Right renal pelvis (tissue), 4 donors: ENCODE results near the gene NT5DC2. TPM values are rescaled to one million over a fixed set of nuclear protein-coding genes. Genes with fewer than 3 reads are reported as not detected.
A peak's percentile ranks its signal among the peaks of the same experiment; 100 is the strongest.
"Not testable (repeated sequence)": the region's sequence is repeated elsewhere in the genome, so short reads cannot be mapped to it uniquely, and the experiment has no call there.

Experiments
- DNase-seq, 4 donors: peaks; one replicate each; pipeline ENCODE4 v3.0.0-alpha.2; 2013; ENCODE audit warnings: low read depth in 4 of 4, low spot score in 3 of 4, missing footprints in 1 of 4
- polyA plus RNA-seq, 4 donors: library from polyadenylated mRNA; unstranded; fragments of 120-200 nt; gene quantifications; one replicate each; pipeline ENCODE4 v1.2.1, GENCODE V29; 2013; ENCODE audit not compliant: insufficient read length in 4 of 4

NT5DC2 gene
- polyA plus RNA-seq, 4 donors: 130 to 160 (median 147) TPM

GRCh38 chr3:52537726-52538421 is 4.2 kb upstream of the NT5DC2 start:
- DNase-seq: no peak

- no peak for DNase-seq
Measured at GRCh38 chr3:52537165-52537620, 3.5 kb upstream of the NT5DC2 start.

- peak; percentile 93 to 96 (median 95) for DNase-seq
Measured at GRCh38 chr3:52536369-52537164, 2.9 kb upstream of the NT5DC2 start, which contains the start of gene UQCC5. UQCC5 (plus strand) TSS chr3:52536605; CDS start chr3:52536756, 151 bp downstream.

- DNase-seq: no peak
Measured at GRCh38 chr3:52536112-52536368, 2.4 kb upstream of the NT5DC2 start.

- DNase-seq: no peak
Measured at GRCh38 chr3:52535411-52536111, 1.9 kb upstream of the NT5DC2 start.

- no peak for DNase-seq
Measured at GRCh38 chr3:52534281-52535183, 875 bp upstream of the NT5DC2 start.

GRCh38 chr3:52532838-52533622 is 627 bp downstream of the NT5DC2 start:
- DNase-seq: no peak

- no peak for DNase-seq
Measured at GRCh38 chr3:52532517-52532837, 1.2 kb downstream of the NT5DC2 start.

- no peak for DNase-seq
Measured at GRCh38 chr3:52531860-52532516, 1.7 kb downstream of the NT5DC2 start.

- DNase-seq: no peak
Measured at GRCh38 chr3:52530918-52531826, 2.5 kb downstream of the NT5DC2 start.

GRCh38 chr3:52529376-52530333 is 4.0 kb downstream of the NT5DC2 start:
- DNase-seq: no peak

GRCh38 chr3:52528586-52529375 is 4.9 kb downstream of the NT5DC2 start:
- DNase-seq: no peak

GRCh38 chr3:52527732-52528585 is 5.7 kb downstream of the NT5DC2 start:
- DNase-seq: no peak

- DNase-seq: no peak
Measured at GRCh38 chr3:52527039-52527731, 6.5 kb downstream of the NT5DC2 start.

- DNase-seq: not testable (repeated sequence)
Measured at GRCh38 chr3:52526671-52527038, 7.0 kb downstream of the NT5DC2 start.
